Sigmoid colon (tissue), 7 donors: ENCODE data around the gene PLA2G4D. TPM values are rescaled to one million over a fixed set of nuclear protein-coding genes. Genes with fewer than 3 reads are reported as not detected.

Experiments
- DNase-seq: peaks from one replicate; pipeline ENCODE4 v3.0.0-alpha.2; 2019
- H3K27ac ChIP-seq, 4 donors: fragments of 200-600 bp; sonication (generic); one replicate each; pipeline ENCODE4 v1.5.1; 2016 to 2019; ENCODE audit warnings: mild to moderate bottlenecking in 1 of 4
- H3K27me3 ChIP-seq, 3 donors: fragments of 200-600 bp; sonication (generic); one replicate each; pipeline ENCODE4 v1.5.1; 2019; ENCODE audit warnings: mild to moderate bottlenecking in 1 of 3
- H3K36me3 ChIP-seq, 4 donors: fragments of 200-600 bp; sonication (generic); one replicate each; pipeline ENCODE4 v1.5.1; 2016 to 2019
- H3K4me1 ChIP-seq, 4 donors: fragments of 200-600 bp; sonication (generic); one replicate each; pipeline ENCODE4 v1.5.1; 2017 to 2019
- H3K4me3 ChIP-seq, 4 donors: fragments of 200-600 bp; sonication (generic); one replicate each; pipeline ENCODE4 v1.5.1; 2017 to 2019; ENCODE audit warnings: mild to moderate bottlenecking in 2 of 4, moderate library complexity in 1 of 4
- H3K9me3 ChIP-seq, 4 donors: fragments of 200-600 bp in 3 of 4; sonication (generic) in 3 of 4; one replicate each; pipeline versions ENCODE4 v1.5.1 to v1.6.1; 2013 to 2019
- EP300 ChIP-seq, 4 donors: sonication (generic); formaldehyde crosslinking; IDR thresholded peaks; one replicate each; pipeline ENCODE4 v1.6.1; 2017; ENCODE audit warnings: antibody characterized with exemption in 4 of 4
- POLR2A ChIP-seq, 2 donors: fragments of 450-650 bp; IDR thresholded peaks; one replicate each; pipeline ENCODE4 v1.6.1; 2016; ENCODE audit warnings: antibody characterized with exemption in 2 of 2, mild to moderate bottlenecking in 2 of 2, moderate library complexity in 2 of 2
- POLR2AphosphoS5 ChIP-seq, 4 donors: sonication (generic); formaldehyde crosslinking; IDR thresholded peaks; one replicate each; pipeline ENCODE4 v1.6.1; 2017; ENCODE audit warnings: antibody characterized with exemption in 4 of 4
- WGBS, 2 donors: extraction: QIAGEN DNeasy Blood & Tissue Kit; methylation state at CpG; one replicate each; pipeline ENCODE4 v1.1.7; 2013; 5-methylcytosine and 5-hydroxymethylcytosine counted together
- intact Hi-C: fragments of 100-400 bp; cut with DNase I; formaldehyde crosslinking; loops from one replicate; pipeline ENCODE4 v1.15.1; 2023
- polyA plus RNA-seq, 3 donors: library from polyadenylated mRNA; stranded (reverse); fragments of 200-250 nt; gene quantifications; one replicate each; pipeline ENCODE4 v1.2.3, GENCODE V29; 2013
- total RNA-seq, 4 donors: library from RNA; depleted of rRNA; stranded (reverse); fragments of >200 nt; gene quantifications; one replicate each; pipeline ENCODE4 v1.1.0, GENCODE V29; 2016
- TF ChIP-seq, protein P1 (sequence below), 4 experiments: fragments of 450-650 bp in 3 of 4; fragments of 200-600 bp in 1 of 4; IDR thresholded peaks; one replicate each; pipeline ENCODE4 v1.5.1; 2016 to 2019; ENCODE audit warnings: antibody characterized with exemption in 4 of 4, mild to moderate bottlenecking in 3 of 4, moderate library complexity in 2 of 4
- donor health status: healthy with polysubstance abuse.
- donor health status: Bipolar disorder and iron deficiency.
- donor health status: healthy.

PLA2G4D gene
- total and polyA plus RNA-seq, 7 donors: under 0.01 to 0.31 (median 0.28) TPM; not detected in 4

- intact Hi-C loops: no loop called here
- no peak overlapping the region for H3K4me3 ChIP-seq
- H3K27ac ChIP-seq: no peak overlapping the region
- no peak for DNase-seq
- TF ChIP-seq EP300 (IDR thresholded peaks at IDR 0.05) (no peak), POLR2A (IDR thresholded peaks at IDR 0.05) (no peak), POLR2AphosphoS5 (IDR thresholded peaks at IDR 0.05) (no peak)
- TF ChIP-seq, protein P1, sequence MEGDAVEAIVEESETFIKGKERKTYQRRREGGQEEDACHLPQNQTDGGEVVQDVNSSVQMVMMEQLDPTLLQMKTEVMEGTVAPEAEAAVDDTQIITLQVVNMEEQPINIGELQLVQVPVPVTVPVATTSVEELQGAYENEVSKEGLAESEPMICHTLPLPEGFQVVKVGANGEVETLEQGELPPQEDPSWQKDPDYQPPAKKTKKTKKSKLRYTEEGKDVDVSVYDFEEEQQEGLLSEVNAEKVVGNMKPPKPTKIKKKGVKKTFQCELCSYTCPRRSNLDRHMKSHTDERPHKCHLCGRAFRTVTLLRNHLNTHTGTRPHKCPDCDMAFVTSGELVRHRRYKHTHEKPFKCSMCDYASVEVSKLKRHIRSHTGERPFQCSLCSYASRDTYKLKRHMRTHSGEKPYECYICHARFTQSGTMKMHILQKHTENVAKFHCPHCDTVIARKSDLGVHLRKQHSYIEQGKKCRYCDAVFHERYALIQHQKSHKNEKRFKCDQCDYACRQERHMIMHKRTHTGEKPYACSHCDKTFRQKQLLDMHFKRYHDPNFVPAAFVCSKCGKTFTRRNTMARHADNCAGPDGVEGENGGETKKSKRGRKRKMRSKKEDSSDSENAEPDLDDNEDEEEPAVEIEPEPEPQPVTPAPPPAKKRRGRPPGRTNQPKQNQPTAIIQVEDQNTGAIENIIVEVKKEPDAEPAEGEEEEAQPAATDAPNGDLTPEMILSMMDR (IDR thresholded peaks at IDR 0.05): no peak
- no peaks in the 10 kb centered on the region for H3K36me3 ChIP-seq
- H3K4me1 ChIP-seq: no peaks in the 10 kb centered on the region
- peaks cover 0 to 7% (median 0%) of the 10 kb centered on the region in 3 donors for H3K27me3 ChIP-seq
- peaks cover 0 to 1% (median 0%) of the 10 kb centered on the region in 4 donors for H3K9me3 ChIP-seq
Observed at GRCh38 chr15:42108189-42108588, 13.8 kb upstream of the PLA2G4D start.

- no peaks in the 10 kb centered on the region for H3K4me1 ChIP-seq
- peaks cover 0 to 7% (median 0%) of the 10 kb centered on the region in 3 donors for H3K27me3 ChIP-seq
- H3K4me3 ChIP-seq: no peak overlapping the region
- no peak overlapping the region for H3K27ac ChIP-seq
- 9 to 45% methylated on average over 7 of the region's 7 CpGs for WGBS, 2 donors
- intact Hi-C loops: no loop called here
- DNase-seq: no peak
- TF ChIP-seq POLR2AphosphoS5 (IDR thresholded peaks at IDR 0.05) (no peak), EP300 (IDR thresholded peaks at IDR 0.05) (no peak), POLR2A (IDR thresholded peaks at IDR 0.05) (no peak)
- TF ChIP-seq, protein P1 (IDR thresholded peaks at IDR 0.05): no peak
- H3K36me3 ChIP-seq: no peaks in the 10 kb centered on the region
- H3K9me3 ChIP-seq: no peaks in the 10 kb centered on the region
Observed at GRCh38 chr15:42107473-42107872, 13.1 kb upstream of the PLA2G4D start.

GRCh38 chr15:42106288-42106687 lies 11.9 kb upstream of the PLA2G4D start:
- 30 to 63% methylated on average over 5 of the region's 5 CpGs for WGBS, 2 donors
- intact Hi-C loops: no loop called here

DNA sequence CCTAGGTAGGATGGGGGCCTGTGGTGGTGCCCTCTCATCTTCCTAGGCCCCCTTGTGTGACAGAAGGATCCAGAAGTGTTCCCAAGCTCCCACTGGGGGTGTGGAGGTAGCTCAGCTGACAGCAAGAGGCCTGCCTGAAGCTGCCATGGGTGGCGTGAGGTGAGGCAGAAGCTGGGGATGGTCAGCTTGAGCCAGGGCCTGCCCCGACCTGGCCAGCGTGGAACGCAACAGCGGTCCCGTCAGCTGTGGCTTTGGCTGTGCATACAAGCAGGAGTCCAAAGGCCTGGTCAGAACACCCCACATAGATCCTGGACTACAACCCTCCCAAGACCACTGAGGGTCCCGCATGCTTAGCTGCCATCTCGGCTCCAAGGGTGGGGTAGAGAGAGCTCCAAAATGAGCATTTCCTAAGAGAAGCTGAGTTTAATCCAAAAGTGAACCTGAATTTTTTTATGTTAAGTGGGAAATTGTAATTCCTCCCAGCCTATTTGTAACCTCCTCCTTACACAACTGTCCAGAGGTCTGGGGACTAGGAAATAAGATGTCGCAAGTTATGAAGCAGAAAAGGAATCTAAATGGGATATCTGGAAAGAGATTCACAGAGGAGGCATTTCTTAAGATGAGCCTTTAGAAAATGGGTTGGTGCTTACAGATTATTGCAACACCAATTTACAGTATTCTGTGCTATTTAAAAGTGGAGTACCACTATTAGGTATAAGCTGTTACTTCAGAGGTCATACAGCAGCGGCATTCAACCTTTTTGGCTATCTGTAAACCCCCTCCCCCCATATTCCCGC lies 9.9 kb upstream of the PLA2G4D start:
- no peak for DNase-seq
- 92 to 96% methylated on average over 11 of the region's 11 CpGs for WGBS, 2 donors
- H3K27ac ChIP-seq: no peak overlapping the region
- peaks cover 0 to 7% (median 0%) of the 10 kb centered on the region in 3 donors for H3K27me3 ChIP-seq
- no peaks in the 10 kb centered on the region for H3K36me3 ChIP-seq
- H3K4me1 ChIP-seq: no peaks in the 10 kb centered on the region
- intact Hi-C loops: no loop called here
- no peak for TF ChIP-seq EP300 (IDR thresholded peaks at IDR 0.05)
- TF ChIP-seq POLR2A (IDR thresholded peaks at IDR 0.05): no peak
- TF ChIP-seq POLR2AphosphoS5 (IDR thresholded peaks at IDR 0.05): no peak
- TF ChIP-seq, protein P1 (IDR thresholded peaks at IDR 0.05): no peak
- no peak overlapping the region for H3K4me3 ChIP-seq
- H3K9me3 ChIP-seq: no peaks in the 10 kb centered on the region

More at GRCh38 chr15:42106288-42106687, 11.9 kb upstream of the PLA2G4D start:
- Histone ChIP-seq H3K4me1 (no peaks in the 10 kb centered on the region), H3K27me3 (peaks cover 0 to 7% (median 0%) of the 10 kb centered on the region in 3 donors), H3K4me3 (no peak overlapping the region), H3K9me3 (no peaks in the 10 kb centered on the region), H3K36me3 (no peaks in the 10 kb centered on the region), H3K27ac (no peak overlapping the region)
- TF ChIP-seq EP300 (IDR thresholded peaks at IDR 0.05): no peak
- TF ChIP-seq POLR2A (IDR thresholded peaks at IDR 0.05): no peak
- no peak for TF ChIP-seq POLR2AphosphoS5 (IDR thresholded peaks at IDR 0.05)
- TF ChIP-seq, protein P1 (IDR thresholded peaks at IDR 0.05): no peak
- DNase-seq: no peak
